AG04450 (cell line): ENCODE results near the gene NEGR1. TPM values are rescaled to one million over a fixed set of nuclear protein-coding genes. Genes with fewer than 3 reads are reported as not detected.

Experiments
- CTCF ChIA-PET: fragments of 300-600, 350-600 bp; formaldehyde crosslinking; extraction: SDS; loops from one replicate; lab custom pipeline; 2022; ENCODE audit warnings: antibody characterized with exemption, inconsistent platforms; lab: Charles Lee
- POLR2A ChIA-PET: fragments of 350-600 bp; formaldehyde crosslinking; extraction: SDS; loops from one replicate; lab custom pipeline; 2021; ENCODE audit warnings: antibody characterized with exemption, inconsistent platforms; lab: Yijun Ruan, JAX
- DNase-seq: peaks from one replicate; pipeline ENCODE4 v3.0.0-alpha.2; 2011; ENCODE audit warnings: low read depth, low spot score
- H3K27ac ChIP-seq: one replicate; pipeline ENCODE4 v1.5.1; 2012; ENCODE audit warnings: low read depth, low read length, control low read depth
- H3K27me3 ChIP-seq: one replicate; pipeline ENCODE4 v1.6.0; 2012; ENCODE audit warnings: low read length; ENCODE audit not compliant: control insufficient read depth, insufficient read depth
- H3K4me3 ChIP-seq: 2 replicates; pipeline ENCODE4 v1.5.1; 2011; ENCODE audit warnings: mild to moderate bottlenecking, low read depth, low read length, control low read depth
- H3K9me3 ChIP-seq: 2 replicates; pipeline ENCODE4 v1.5.1; 2012; ENCODE audit warnings: low read length; ENCODE audit not compliant: control insufficient read depth, insufficient read depth
- CTCF ChIP-seq: IDR thresholded peaks from 2 replicates; pipeline ENCODE4 v1.5.1; 2011; ENCODE audit warnings: low read depth, low read length, control low read depth, inconsistent platforms
- polyA plus RNA-seq: library from polyadenylated mRNA; depleted of rRNA; stranded (reverse); fragments of >200 nt; gene quantifications from 2 replicates; pipeline ENCODE4 v1.2.3, GENCODE V29; 2011

Gene NEGR1
- polyA plus RNA-seq, 1 experiment, result 11.3 TPM

GRCh38 chr1:72109916-72110315 is 172.4 kb downstream of the NEGR1 start:
- Histone ChIP-seq H3K27me3 (no peaks in the 10 kb centered on the region), H3K4me3 (no peak overlapping the region), H3K9me3 (no peaks in the 10 kb centered on the region), H3K27ac (no peak overlapping the region)
- no peak for TF ChIP-seq CTCF
- ChIA-PET CTCF (no interaction called here), POLR2A (no interaction called here)
- DNase-seq, result no peak

GRCh38 chr1:72105201-72105600 is 177.1 kb downstream of the NEGR1 start:
- no peak for DNase-seq
- Histone ChIP-seq H3K9me3 (no peaks in the 10 kb centered on the region), H3K4me3 (no peak overlapping the region), H3K27me3 (no peaks in the 10 kb centered on the region), H3K27ac (no peak overlapping the region)
- CTCF ChIA-PET, result no interaction called here
- POLR2A ChIA-PET, result no interaction called here
- no peak for TF ChIP-seq CTCF

GRCh38 chr1:72101840-72102632 is 180.3 kb downstream of the NEGR1 start:
- ChIA-PET CTCF (no interaction called here), POLR2A (no interaction called here)
- no peak overlapping the region for H3K27ac ChIP-seq
- no peak for DNase-seq
- H3K9me3 ChIP-seq, result no peaks in the 10 kb centered on the region
- TF ChIP-seq CTCF, result no peak
- no peaks in the 10 kb centered on the region for H3K27me3 ChIP-seq
- H3K4me3 ChIP-seq, result no peak overlapping the region

GRCh38 chr1:72100771-72101170 is 181.6 kb downstream of the NEGR1 start:
- Histone ChIP-seq H3K27me3 (no peaks in the 10 kb centered on the region), H3K4me3 (no peak overlapping the region), H3K9me3 (no peaks in the 10 kb centered on the region), H3K27ac (no peak overlapping the region)
- DNase-seq, result no peak
- POLR2A ChIA-PET, result no interaction called here
- TF ChIP-seq CTCF, result no peak
- CTCF ChIA-PET, result no interaction called here

- H3K4me3 ChIP-seq, result no peak overlapping the region
- no peaks in the 10 kb centered on the region for H3K27me3 ChIP-seq
- TF ChIP-seq CTCF, result no peak
- ChIA-PET CTCF (no interaction called here), POLR2A (no interaction called here)
- H3K27ac ChIP-seq, result no peak overlapping the region
- DNase-seq, result no peak
- H3K9me3 ChIP-seq, result no peaks in the 10 kb centered on the region
Measured at GRCh38 chr1:72097851-72098570, 184.3 kb downstream of the NEGR1 start.
